Psoas muscle (tissue), 8 donors: Measurements from ENCODE around the gene WHRN. TPM values are rescaled to one million over a fixed set of nuclear protein-coding genes. Genes with fewer than 3 reads are reported as not detected.

Experiments
- ATAC-seq, 4 donors: fragments of 200-7000 bp; cut with Tn5 transposase; one replicate each; pipeline ENCODE4 v1.9.1; 2020; ENCODE audit warnings: moderate library complexity in 3 of 4, mild to moderate bottlenecking in 2 of 4
- DNase-seq, 2 donors: peaks; one replicate each; pipeline ENCODE4 v3.0.0-alpha.2; 2020
- H3K27ac ChIP-seq: fragments of 200-600 bp; one replicate; pipeline ENCODE4 v1.8.0; 2022
- H3K27me3 ChIP-seq, 3 donors: fragments of 200-600 bp in 1 of 3; one replicate each; pipeline versions ENCODE4 v1.6.1 to v1.8.0; 2013 to 2022; ENCODE audit warnings: low read length in 2 of 3, mild to moderate bottlenecking in 2 of 3, moderate library complexity in 1 of 3; ENCODE audit not compliant: insufficient read depth in 3 of 3
- H3K36me3 ChIP-seq, 2 donors: fragments of 200-600 bp in 1 of 2; one replicate each; pipeline versions ENCODE4 v1.6.1 to v1.8.0; 2013 to 2022; ENCODE audit warnings: low read depth in 1 of 2, mild to moderate bottlenecking in 1 of 2, moderate library complexity in 1 of 2; ENCODE audit not compliant: insufficient read depth in 1 of 2
- H3K4me1 ChIP-seq: fragments of 200-600 bp; one replicate; pipeline ENCODE4 v1.8.0; 2022
- H3K4me3 ChIP-seq: fragments of 200-600 bp; one replicate; pipeline ENCODE4 v1.8.0; 2022; ENCODE audit warnings: mild to moderate bottlenecking
- H3K9me3 ChIP-seq: fragments of 200-600 bp; one replicate; pipeline ENCODE4 v1.8.0; 2022
- WGBS, 3 donors: extraction: QIAGEN DNeasy Blood & Tissue Kit; methylation state at CpG; one replicate each; pipeline versions ENCODE4 v1.1.6 to v1.1.7; 2013; 5-methylcytosine and 5-hydroxymethylcytosine counted together
- intact Hi-C, 2 donors: fragments of 100-400 bp; cut with DNase I; formaldehyde crosslinking; loops; one replicate each; pipeline versions ENCODE4 v1.11.0 to v1.14.2; 2022
- polyA plus RNA-seq, 3 donors: library from polyadenylated mRNA; stranded (reverse); fragments of 200-250 nt; gene quantifications; one replicate each; pipeline ENCODE4 v1.2.3, GENCODE V29; 2013
- total RNA-seq, 4 donors: library from RNA; stranded (reverse); fragmentation: NEBNext Ultra II Directional in 2 of 4; extraction: Animal tissue kit (Norgen Biotek cat#: 25700) in 2 of 4; gene quantifications; one replicate each; pipeline versions ENCODE4 v1.2.1 to v1.2.4, GENCODE V29; 2021 to 2023
- TF ChIP-seq, protein P1 (sequence below): fragments of 200-600 bp; IDR thresholded peaks from one replicate; pipeline ENCODE4 v1.8.0; 2022; ENCODE audit warnings: antibody characterized with exemption
- donor health status: healthy with polysubstance abuse.
- donor health status: DM: no; HTN: no; CAD: no; lungs with moderate emphysema.
- donor health status: Bipolar disorder and iron deficiency.
- donor health status: healthy.
- donor health status: DM: yes; HTN: yes; CAD: no.
- donor health status: DM: no; HTN: no; CAD: no.
- donor health status: DM: no; HTN: no; CAD: no.
- donor health status: DM: yes; HTN: yes; CAD: no.

WHRN gene
- total and polyA plus RNA-seq, 7 donors: 0.07 to 0.62 (median 0.15) TPM

DNA sequence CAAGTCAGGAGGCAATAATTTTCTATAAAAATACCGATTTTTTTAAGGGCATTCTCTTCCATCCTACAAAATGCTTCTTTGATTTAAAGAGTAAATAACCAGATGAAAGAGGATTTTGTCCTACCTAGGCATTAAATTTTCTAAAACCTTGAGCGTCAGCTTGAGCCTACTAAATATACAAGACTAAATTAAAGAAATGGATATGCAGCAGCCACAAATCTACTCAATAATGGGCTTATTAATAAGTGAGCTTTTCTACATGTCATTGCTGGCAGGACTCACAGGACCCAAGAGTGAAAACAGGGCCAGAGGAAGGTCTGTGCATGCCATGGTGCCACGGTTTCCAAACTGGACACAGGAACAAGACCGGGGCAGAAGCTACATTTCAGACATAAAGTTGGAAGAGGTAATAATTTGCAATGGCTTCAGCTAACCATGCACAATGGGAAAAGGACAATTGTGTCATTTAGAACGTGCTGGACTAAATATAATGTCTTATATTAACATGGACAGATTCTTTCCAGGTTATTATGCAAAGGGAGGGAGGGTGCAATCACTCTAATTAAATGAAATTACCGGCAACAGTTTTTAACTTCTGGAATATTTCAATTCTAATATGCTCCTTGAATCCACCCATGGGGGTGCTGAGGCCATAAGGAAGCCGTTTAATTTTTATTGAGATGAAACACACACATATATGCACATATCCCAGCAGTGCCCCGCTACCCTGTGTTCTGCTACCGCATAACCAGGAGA is 5.2 kb downstream of the WHRN start:
- TF ChIP-seq, protein P1, sequence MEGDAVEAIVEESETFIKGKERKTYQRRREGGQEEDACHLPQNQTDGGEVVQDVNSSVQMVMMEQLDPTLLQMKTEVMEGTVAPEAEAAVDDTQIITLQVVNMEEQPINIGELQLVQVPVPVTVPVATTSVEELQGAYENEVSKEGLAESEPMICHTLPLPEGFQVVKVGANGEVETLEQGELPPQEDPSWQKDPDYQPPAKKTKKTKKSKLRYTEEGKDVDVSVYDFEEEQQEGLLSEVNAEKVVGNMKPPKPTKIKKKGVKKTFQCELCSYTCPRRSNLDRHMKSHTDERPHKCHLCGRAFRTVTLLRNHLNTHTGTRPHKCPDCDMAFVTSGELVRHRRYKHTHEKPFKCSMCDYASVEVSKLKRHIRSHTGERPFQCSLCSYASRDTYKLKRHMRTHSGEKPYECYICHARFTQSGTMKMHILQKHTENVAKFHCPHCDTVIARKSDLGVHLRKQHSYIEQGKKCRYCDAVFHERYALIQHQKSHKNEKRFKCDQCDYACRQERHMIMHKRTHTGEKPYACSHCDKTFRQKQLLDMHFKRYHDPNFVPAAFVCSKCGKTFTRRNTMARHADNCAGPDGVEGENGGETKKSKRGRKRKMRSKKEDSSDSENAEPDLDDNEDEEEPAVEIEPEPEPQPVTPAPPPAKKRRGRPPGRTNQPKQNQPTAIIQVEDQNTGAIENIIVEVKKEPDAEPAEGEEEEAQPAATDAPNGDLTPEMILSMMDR: no peak
- Histone ChIP-seq H3K4me1 (no peaks in the 10 kb centered on the region), H3K27me3 (peaks cover 0 to 49% (median 8%) of the 10 kb centered on the region in 3 donors), H3K9me3 (no peaks in the 10 kb centered on the region), H3K27ac (no peak overlapping the region), H3K4me3 (no peak overlapping the region), H3K36me3 (no peaks in the 10 kb centered on the region)
- ATAC-seq: no peak
- no peak for DNase-seq
- intact Hi-C loops: no loop called here
- 71 to 80% (median 75%) methylated on average over 9 of the region's 9 CpGs for WGBS, 3 donors

DNA sequence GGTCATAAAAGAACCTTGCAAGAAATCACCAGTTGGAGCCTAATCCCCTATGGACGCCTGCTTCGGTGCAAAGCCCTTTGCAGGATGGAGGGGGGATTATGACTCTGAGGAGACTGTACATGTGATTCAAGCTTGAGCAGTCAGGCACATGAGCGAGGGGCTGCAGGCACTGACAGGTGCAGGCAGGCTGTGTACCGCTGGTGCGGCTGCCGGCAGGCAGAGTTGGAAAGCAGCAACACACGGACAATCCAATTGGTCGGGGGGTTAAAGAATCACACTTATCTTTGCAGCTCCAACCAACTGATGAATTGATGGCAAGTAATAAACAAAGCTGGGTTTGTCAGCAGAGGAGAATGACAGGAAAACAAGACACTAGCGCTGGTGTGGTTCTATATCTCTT is 5.7 kb downstream of the WHRN start:
- no peak overlapping the region for H3K4me3 ChIP-seq
- H3K27me3 ChIP-seq: peaks cover 0 to 43% (median 3%) of the 10 kb centered on the region in 3 donors
- intact Hi-C loops: no loop called here

DNA sequence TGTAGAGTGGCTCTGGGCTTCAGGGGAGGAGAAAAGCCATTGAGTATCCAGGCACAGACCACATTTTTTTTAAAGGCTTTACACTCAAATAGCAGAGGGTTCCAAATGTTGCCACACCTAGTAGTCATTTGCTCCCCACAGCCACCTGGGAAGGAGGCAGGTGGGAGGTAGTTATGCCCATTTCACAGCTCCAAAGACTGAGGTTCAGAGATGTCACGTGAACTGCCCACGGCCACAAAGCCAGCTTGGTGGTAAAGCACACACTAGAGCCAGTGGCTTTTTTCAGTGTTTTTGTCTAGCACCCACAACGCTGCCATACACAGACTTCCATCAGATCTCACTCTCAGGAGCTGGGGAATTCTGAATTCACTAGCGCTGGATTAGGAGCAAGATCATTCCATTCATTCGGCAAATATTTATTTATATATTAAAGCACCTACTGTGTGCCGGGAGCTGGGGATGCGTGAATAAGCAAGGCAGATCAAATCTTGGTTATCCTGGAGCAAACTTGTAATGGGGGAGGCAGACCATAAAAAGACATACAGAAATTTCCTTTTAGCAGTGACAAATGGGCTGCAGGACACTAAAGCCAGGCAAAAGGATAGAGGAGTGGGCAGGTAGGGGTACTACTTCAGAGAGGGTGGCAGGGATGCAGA is 7.4 kb downstream of the WHRN start:
- no peaks in the 10 kb centered on the region for H3K9me3 ChIP-seq
- DNase-seq (no peak), ATAC-seq (no peak)
- no peaks in the 10 kb centered on the region for H3K4me1 ChIP-seq
- peaks cover 0 to 27% (median 2%) of the 10 kb centered on the region in 3 donors for H3K27me3 ChIP-seq
- H3K36me3 ChIP-seq: no peaks in the 10 kb centered on the region
- TF ChIP-seq, protein P1: no peak
- WGBS, 3 donors: 93 to 97% (median 94%) methylated on average over 7 of the region's 7 CpGs
- intact Hi-C loops: no loop called here
- H3K27ac ChIP-seq: no peak overlapping the region
- H3K4me3 ChIP-seq: no peak overlapping the region

More for the DNA sequence above, 5.7 kb downstream of the WHRN start:
- H3K4me1 ChIP-seq: no peaks in the 10 kb centered on the region
- no peaks in the 10 kb centered on the region for H3K9me3 ChIP-seq
- no peak for DNase-seq
- TF ChIP-seq, protein P1: no peak
- no peak overlapping the region for H3K27ac ChIP-seq
- 28 to 45% (median 42%) methylated on average over 9 of the region's 9 CpGs for WGBS, 3 donors
- ATAC-seq: no peak
- no peaks in the 10 kb centered on the region for H3K36me3 ChIP-seq

DNA sequence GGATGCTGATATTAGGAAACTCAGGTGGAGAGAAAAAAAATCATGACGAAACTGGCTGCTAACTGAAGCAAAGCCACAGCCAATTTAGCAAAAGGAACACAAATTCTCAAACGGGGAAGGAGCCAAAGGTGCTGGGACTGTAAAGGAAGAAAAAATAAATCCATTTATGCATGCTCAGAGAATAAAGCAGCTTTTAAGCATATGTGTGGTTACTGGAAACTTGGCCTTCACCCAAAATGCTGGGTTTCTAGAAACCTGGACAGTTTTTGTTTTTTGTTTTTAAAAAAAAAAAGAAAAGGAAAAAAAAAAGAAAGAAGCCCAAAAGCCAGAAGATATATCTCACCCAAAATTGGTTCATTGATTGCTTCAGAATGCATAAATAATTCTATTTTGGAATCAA is 8.0 kb downstream of the WHRN start:
- H3K9me3 ChIP-seq: no peaks in the 10 kb centered on the region
- no peaks in the 10 kb centered on the region for H3K36me3 ChIP-seq
- intact Hi-C loops: no loop called here
- TF ChIP-seq, protein P1: no peak
- H3K4me3 ChIP-seq: no peak overlapping the region
- H3K27ac ChIP-seq: no peak overlapping the region
- ATAC-seq (no peak), DNase-seq (no peak)
- H3K4me1 ChIP-seq: no peaks in the 10 kb centered on the region
- H3K27me3 ChIP-seq: peaks cover 0 to 23% (median 2%) of the 10 kb centered on the region in 3 donors
- whole genome bisulfite sequencing, 3 donors: 28 to 48% (median 31%) methylated on average over 2 of the region's 2 CpGs
